HCT116 (cell line): ENCODE results near the gene CCDC90B.

Experiments used
- CBX3 ChIP-seq: IDR thresholded peaks from 2 replicates; pipeline ENCODE4 v1.6.1; 2012; ENCODE audit warnings: low read depth
- CEBPB ChIP-seq: IDR thresholded peaks from 2 replicates; pipeline ENCODE4 v1.6.1; 2012; ENCODE audit warnings: low read depth
- EZH2 ChIP-seq: fragments of 200-600 bp; sonication (generic); IDR thresholded peaks from 2 replicates; pipeline ENCODE4 v1.6.1; 2017; ENCODE audit warnings: antibody characterized with exemption, mixed run types
- JUND ChIP-seq: IDR thresholded peaks from 2 replicates; pipeline ENCODE4 v1.6.1; 2012
- POLR2A ChIP-seq: IDR thresholded peaks from 2 replicates; pipeline ENCODE4 v1.7.0; 2011; ENCODE audit warnings: borderline replicate concordance; ENCODE audit not compliant: insufficient read depth, insufficient read length; ENCODE audit errors: extremely low read depth
- POLR2AphosphoS5 ChIP-seq: IDR thresholded peaks from 2 replicates; pipeline ENCODE4 v1.6.1; 2011; ENCODE audit warnings: mild to moderate bottlenecking, low read depth, low read length, moderate library complexity
- RAD21 ChIP-seq: IDR thresholded peaks from 2 replicates; pipeline ENCODE4 v1.6.1; 2012; ENCODE audit warnings: low read depth, mild to moderate bottlenecking
- SP1 ChIP-seq: IDR thresholded peaks from 2 replicates; pipeline ENCODE4 v1.6.1; 2012; ENCODE audit warnings: low read depth
- TCF7L2 ChIP-seq: IDR thresholded peaks from 2 replicates; pipeline ENCODE4 v1.7.0; 2011; ENCODE audit warnings: borderline replicate concordance, inconsistent platforms; ENCODE audit not compliant: insufficient read depth, insufficient read length; ENCODE audit errors: extremely low read depth
- ZBTB33 ChIP-seq: IDR thresholded peaks from 2 replicates; pipeline ENCODE4 v1.6.1; 2011; ENCODE audit warnings: mild to moderate bottlenecking, low read length, moderate library complexity; ENCODE audit not compliant: insufficient replicate concordance; ENCODE audit errors: extremely low read depth
- ZFX ChIP-seq: fragments of 450-650 bp; IDR thresholded peaks from 2 replicates; pipeline ENCODE4 v1.6.1; 2017
- TF ChIP-seq, protein P1 (sequence below), 3 experiments: fragments of 200-600 bp in 1 of 3; sonication (generic) in 1 of 3; IDR thresholded peaks in 2 of 3; conservative IDR thresholded peaks in 1 of 3; 2 replicates each; pipeline ENCODE4 v1.5.1; 2012 to 2017; ENCODE audit warnings: low read depth in 2 of 3, low read length in 2 of 3, antibody characterized with exemption in 1 of 3, borderline replicate concordance in 1 of 3, control low read depth in 1 of 3, mild to moderate bottlenecking in 1 of 3, mixed read lengths in 1 of 3, mixed run types in 1 of 3, moderate library complexity in 1 of 3; ENCODE audit not compliant: insufficient read depth in 1 of 3
- TF ChIP-seq, protein P2 (sequence below): IDR thresholded peaks from 2 replicates; pipeline ENCODE4 v1.6.1; 2012; ENCODE audit warnings: low read depth

DNA sequence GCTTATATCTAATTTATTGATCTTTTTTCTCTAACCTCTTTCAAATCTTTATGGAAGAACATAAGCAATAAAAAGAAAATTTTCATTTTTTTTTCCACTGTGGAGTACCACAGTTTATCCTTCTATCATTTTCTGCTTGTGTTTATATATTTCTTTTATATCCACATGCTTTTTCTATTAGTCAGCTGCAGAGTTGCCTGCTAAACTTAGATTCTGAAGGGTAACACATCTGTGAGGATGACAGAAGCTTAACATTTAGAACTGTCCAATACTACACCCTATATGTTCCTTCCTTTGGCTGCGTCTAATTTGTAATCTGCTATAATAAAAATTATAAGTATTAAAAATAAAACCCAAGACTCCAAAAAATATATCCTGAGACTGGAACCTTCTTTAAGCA, 20.8 kb downstream of the CCDC90B start:
- TF ChIP-seq, protein P1, sequence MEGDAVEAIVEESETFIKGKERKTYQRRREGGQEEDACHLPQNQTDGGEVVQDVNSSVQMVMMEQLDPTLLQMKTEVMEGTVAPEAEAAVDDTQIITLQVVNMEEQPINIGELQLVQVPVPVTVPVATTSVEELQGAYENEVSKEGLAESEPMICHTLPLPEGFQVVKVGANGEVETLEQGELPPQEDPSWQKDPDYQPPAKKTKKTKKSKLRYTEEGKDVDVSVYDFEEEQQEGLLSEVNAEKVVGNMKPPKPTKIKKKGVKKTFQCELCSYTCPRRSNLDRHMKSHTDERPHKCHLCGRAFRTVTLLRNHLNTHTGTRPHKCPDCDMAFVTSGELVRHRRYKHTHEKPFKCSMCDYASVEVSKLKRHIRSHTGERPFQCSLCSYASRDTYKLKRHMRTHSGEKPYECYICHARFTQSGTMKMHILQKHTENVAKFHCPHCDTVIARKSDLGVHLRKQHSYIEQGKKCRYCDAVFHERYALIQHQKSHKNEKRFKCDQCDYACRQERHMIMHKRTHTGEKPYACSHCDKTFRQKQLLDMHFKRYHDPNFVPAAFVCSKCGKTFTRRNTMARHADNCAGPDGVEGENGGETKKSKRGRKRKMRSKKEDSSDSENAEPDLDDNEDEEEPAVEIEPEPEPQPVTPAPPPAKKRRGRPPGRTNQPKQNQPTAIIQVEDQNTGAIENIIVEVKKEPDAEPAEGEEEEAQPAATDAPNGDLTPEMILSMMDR (IDR thresholded peaks at IDR 0.05 in 2 of 3, conservative IDR thresholded peaks at IDR 0.05 in 1 of 3; ENCODE audit: borderline replicate concordance in 1 of 3, insufficient read depth in 1 of 3, low read depth in 2 of 3, low read length in 2 of 3): no peak
- TF ChIP-seq SP1 (no peak), POLR2A (no peak), EZH2 (no peak), CEBPB (no peak), POLR2AphosphoS5 (no peak), ZFX (no peak), TCF7L2 (no peak), JUND (no peak), CBX3 (no peak), ZBTB33 (no peak), RAD21 (no peak)
- TF ChIP-seq, protein P2, sequence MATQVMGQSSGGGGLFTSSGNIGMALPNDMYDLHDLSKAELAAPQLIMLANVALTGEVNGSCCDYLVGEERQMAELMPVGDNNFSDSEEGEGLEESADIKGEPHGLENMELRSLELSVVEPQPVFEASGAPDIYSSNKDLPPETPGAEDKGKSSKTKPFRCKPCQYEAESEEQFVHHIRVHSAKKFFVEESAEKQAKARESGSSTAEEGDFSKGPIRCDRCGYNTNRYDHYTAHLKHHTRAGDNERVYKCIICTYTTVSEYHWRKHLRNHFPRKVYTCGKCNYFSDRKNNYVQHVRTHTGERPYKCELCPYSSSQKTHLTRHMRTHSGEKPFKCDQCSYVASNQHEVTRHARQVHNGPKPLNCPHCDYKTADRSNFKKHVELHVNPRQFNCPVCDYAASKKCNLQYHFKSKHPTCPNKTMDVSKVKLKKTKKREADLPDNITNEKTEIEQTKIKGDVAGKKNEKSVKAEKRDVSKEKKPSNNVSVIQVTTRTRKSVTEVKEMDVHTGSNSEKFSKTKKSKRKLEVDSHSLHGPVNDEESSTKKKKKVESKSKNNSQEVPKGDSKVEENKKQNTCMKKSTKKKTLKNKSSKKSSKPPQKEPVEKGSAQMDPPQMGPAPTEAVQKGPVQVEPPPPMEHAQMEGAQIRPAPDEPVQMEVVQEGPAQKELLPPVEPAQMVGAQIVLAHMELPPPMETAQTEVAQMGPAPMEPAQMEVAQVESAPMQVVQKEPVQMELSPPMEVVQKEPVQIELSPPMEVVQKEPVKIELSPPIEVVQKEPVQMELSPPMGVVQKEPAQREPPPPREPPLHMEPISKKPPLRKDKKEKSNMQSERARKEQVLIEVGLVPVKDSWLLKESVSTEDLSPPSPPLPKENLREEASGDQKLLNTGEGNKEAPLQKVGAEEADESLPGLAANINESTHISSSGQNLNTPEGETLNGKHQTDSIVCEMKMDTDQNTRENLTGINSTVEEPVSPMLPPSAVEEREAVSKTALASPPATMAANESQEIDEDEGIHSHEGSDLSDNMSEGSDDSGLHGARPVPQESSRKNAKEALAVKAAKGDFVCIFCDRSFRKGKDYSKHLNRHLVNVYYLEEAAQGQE: no peak
